ENCODE measurements around the gene LACC1. TPM values are rescaled to one million over a fixed set of nuclear protein-coding genes. Genes with fewer than 3 reads are reported as not detected.

Gene LACC1
- total and polyA plus RNA-seq, 2 of the 8 experiments (the other 6 are each of a cell fraction or from before 2014, with no cell fraction given): 0.57 to 3.6 TPM

DNA sequence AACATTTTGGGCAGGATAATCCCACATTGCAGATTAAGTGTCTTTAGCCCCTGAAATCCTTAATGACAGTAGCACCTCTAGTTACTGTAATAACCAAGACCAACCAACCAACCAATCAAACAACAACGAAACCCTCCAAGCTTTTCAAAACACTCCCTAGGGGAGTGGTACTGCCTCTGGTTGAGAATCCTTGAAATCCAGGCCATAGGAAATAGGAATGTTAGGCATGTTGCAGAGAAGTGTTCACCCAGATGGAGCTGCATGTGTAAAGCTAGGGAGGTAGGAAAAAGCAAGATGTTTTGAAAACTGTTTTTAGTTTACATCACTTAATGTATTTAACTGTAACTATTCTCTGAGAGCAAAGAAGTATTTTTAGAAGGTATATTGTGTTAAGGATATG, 4.5 kb downstream of the LACC1 start (continued):
- TF ChIP-seq, protein P1, sequence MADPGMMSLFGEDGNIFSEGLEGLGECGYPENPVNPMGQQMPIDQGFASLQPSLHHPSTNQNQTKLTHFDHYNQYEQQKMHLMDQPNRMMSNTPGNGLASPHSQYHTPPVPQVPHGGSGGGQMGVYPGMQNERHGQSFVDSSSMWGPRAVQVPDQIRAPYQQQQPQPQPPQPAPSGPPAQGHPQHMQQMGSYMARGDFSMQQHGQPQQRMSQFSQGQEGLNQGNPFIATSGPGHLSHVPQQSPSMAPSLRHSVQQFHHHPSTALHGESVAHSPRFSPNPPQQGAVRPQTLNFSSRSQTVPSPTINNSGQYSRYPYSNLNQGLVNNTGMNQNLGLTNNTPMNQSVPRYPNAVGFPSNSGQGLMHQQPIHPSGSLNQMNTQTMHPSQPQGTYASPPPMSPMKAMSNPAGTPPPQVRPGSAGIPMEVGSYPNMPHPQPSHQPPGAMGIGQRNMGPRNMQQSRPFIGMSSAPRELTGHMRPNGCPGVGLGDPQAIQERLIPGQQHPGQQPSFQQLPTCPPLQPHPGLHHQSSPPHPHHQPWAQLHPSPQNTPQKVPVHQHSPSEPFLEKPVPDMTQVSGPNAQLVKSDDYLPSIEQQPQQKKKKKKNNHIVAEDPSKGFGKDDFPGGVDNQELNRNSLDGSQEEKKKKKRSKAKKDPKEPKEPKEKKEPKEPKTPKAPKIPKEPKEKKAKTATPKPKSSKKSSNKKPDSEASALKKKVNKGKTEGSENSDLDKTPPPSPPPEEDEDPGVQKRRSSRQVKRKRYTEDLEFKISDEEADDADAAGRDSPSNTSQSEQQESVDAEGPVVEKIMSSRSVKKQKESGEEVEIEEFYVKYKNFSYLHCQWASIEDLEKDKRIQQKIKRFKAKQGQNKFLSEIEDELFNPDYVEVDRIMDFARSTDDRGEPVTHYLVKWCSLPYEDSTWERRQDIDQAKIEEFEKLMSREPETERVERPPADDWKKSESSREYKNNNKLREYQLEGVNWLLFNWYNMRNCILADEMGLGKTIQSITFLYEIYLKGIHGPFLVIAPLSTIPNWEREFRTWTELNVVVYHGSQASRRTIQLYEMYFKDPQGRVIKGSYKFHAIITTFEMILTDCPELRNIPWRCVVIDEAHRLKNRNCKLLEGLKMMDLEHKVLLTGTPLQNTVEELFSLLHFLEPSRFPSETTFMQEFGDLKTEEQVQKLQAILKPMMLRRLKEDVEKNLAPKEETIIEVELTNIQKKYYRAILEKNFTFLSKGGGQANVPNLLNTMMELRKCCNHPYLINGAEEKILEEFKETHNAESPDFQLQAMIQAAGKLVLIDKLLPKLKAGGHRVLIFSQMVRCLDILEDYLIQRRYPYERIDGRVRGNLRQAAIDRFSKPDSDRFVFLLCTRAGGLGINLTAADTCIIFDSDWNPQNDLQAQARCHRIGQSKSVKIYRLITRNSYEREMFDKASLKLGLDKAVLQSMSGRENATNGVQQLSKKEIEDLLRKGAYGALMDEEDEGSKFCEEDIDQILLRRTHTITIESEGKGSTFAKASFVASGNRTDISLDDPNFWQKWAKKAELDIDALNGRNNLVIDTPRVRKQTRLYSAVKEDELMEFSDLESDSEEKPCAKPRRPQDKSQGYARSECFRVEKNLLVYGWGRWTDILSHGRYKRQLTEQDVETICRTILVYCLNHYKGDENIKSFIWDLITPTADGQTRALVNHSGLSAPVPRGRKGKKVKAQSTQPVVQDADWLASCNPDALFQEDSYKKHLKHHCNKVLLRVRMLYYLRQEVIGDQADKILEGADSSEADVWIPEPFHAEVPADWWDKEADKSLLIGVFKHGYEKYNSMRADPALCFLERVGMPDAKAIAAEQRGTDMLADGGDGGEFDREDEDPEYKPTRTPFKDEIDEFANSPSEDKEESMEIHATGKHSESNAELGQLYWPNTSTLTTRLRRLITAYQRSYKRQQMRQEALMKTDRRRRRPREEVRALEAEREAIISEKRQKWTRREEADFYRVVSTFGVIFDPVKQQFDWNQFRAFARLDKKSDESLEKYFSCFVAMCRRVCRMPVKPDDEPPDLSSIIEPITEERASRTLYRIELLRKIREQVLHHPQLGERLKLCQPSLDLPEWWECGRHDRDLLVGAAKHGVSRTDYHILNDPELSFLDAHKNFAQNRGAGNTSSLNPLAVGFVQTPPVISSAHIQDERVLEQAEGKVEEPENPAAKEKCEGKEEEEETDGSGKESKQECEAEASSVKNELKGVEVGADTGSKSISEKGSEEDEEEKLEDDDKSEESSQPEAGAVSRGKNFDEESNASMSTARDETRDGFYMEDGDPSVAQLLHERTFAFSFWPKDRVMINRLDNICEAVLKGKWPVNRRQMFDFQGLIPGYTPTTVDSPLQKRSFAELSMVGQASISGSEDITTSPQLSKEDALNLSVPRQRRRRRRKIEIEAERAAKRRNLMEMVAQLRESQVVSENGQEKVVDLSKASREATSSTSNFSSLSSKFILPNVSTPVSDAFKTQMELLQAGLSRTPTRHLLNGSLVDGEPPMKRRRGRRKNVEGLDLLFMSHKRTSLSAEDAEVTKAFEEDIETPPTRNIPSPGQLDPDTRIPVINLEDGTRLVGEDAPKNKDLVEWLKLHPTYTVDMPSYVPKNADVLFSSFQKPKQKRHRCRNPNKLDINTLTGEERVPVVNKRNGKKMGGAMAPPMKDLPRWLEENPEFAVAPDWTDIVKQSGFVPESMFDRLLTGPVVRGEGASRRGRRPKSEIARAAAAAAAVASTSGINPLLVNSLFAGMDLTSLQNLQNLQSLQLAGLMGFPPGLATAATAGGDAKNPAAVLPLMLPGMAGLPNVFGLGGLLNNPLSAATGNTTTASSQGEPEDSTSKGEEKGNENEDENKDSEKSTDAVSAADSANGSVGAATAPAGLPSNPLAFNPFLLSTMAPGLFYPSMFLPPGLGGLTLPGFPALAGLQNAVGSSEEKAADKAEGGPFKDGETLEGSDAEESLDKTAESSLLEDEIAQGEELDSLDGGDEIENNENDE (IDR thresholded peaks at IDR 0.05; ENCODE audit: insufficient replicate concordance, low read length): no peak
- TF ChIP-seq EP300 (IDR thresholded peaks at IDR 0.05; ENCODE audit: borderline replicate concordance in 1 of 2, low read depth in 2 of 2, low read length in 2 of 2) (no peak), JUN (IDR thresholded peaks at IDR 0.05; ENCODE audit: low read depth, low read length) (no peak), CBX5 (IDR thresholded peaks at IDR 0.05; ENCODE audit: low read depth, low read length) (no peak), SIN3A (conservative IDR thresholded peaks at IDR 0.05 in 1 of 2, IDR thresholded peaks at IDR 0.05 in 1 of 2; ENCODE audit: low read depth in 1 of 2, low read length in 2 of 2) (no peak), TAF7 (optimal IDR thresholded peaks at IDR 0.05; ENCODE audit: borderline replicate concordance, low read depth, low read length) (no peak), TAF1 (IDR thresholded peaks at IDR 0.05; ENCODE audit: low read depth, low read length) (no peak), NANOG (IDR thresholded peaks at IDR 0.05; ENCODE audit: insufficient read depth, low read depth, low read length, poor library complexity, severe bottlenecking) (no peak), TBP (IDR thresholded peaks at IDR 0.05; ENCODE audit: low read depth, low read length) (no peak)
